Breast epithelium (tissue), 3 donors: ENCODE data around the gene AKT3.
"Not testable (repeated sequence)": the region's sequence is repeated elsewhere in the genome, so short reads cannot be mapped to it uniquely, and the experiment has no call there.

Experiments
- POLR2AphosphoS5 ChIP-seq, 3 donors: sonication (generic); formaldehyde crosslinking; IDR thresholded peaks; one replicate each; pipeline ENCODE4 v1.6.1; 2017; ENCODE audit warnings: antibody characterized with exemption in 3 of 3
- TF ChIP-seq, protein P1 (sequence below), 3 donors: fragments of 450-650 bp; IDR thresholded peaks; one replicate each; pipeline ENCODE4 v1.5.1; 2016 to 2017; ENCODE audit warnings: antibody characterized with exemption in 3 of 3, mild to moderate bottlenecking in 3 of 3, moderate library complexity in 3 of 3

DNA sequence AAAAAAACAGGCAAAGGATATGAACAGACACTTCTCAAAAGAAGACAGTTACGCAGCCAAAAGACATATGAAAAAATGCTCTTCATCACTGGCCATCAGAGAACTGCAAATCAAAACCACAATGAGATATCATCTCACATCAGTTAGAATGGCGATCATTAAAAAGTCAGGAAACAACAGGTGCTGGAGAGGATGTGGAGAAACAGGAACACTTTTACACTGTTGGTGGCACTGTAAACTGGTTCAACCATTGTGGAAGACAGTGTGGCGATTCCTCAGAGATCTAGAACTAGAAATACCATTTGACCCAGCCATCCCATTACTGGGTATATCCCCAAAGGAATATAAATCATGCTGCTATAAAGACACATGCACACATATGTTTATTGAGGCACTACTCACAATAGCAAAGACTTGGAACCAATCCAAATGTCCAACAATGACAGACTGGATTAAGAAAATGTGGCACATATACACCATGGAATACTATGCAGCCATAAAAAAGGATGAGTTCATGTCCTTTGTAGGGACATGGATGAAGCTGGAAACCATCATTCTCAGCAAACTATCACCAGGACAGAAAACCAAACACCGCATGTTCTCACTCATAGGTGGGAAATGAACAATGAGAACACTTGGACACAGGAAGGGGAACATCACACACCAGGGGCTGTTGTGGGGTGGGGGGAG, 77.5 kb downstream of the AKT3 start:
- TF ChIP-seq POLR2AphosphoS5 (IDR thresholded peaks at IDR 0.05): not testable (repeated sequence)
- TF ChIP-seq, protein P1, sequence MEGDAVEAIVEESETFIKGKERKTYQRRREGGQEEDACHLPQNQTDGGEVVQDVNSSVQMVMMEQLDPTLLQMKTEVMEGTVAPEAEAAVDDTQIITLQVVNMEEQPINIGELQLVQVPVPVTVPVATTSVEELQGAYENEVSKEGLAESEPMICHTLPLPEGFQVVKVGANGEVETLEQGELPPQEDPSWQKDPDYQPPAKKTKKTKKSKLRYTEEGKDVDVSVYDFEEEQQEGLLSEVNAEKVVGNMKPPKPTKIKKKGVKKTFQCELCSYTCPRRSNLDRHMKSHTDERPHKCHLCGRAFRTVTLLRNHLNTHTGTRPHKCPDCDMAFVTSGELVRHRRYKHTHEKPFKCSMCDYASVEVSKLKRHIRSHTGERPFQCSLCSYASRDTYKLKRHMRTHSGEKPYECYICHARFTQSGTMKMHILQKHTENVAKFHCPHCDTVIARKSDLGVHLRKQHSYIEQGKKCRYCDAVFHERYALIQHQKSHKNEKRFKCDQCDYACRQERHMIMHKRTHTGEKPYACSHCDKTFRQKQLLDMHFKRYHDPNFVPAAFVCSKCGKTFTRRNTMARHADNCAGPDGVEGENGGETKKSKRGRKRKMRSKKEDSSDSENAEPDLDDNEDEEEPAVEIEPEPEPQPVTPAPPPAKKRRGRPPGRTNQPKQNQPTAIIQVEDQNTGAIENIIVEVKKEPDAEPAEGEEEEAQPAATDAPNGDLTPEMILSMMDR (IDR thresholded peaks at IDR 0.05): not testable (repeated sequence)
